ENCODE data around the gene CACNA1G.

CACNA1G gene

GRCh38 chr17:50624321-50624934 lies 63.9 kb downstream of the CACNA1G start:
- Histone ChIP-seq H3F3A (ENCODE audit: insufficient read depth, low read length) (no peaks in the 10 kb centered on the region), H3K79me2 (ENCODE audit: insufficient read depth, low read length) (no peaks in the 10 kb centered on the region), H3K4me1 (ENCODE audit: insufficient read depth, low read length, severe bottlenecking) (no peaks in the 10 kb centered on the region), H3K4me3 (ENCODE audit: low read depth, low read length, poor library complexity, severe bottlenecking) (no peak overlapping the region), H3K9ac (ENCODE audit: low read length) (no peak overlapping the region), H3K27me3 (ENCODE audit: insufficient read depth, low read length) (peaks cover 10% of the 10 kb centered on the region), H3K9me3 (ENCODE audit: low read length) (no peaks in the 10 kb centered on the region), H3K4me2 (ENCODE audit: low read length) (no peak overlapping the region), H2AFZ (ENCODE audit: low read length) (no peak overlapping the region), H4K20me1 (ENCODE audit: insufficient read depth, low read length) (no peaks in the 10 kb centered on the region), H3K36me3 (ENCODE audit: insufficient read depth, low read length) (no peaks in the 10 kb centered on the region), H3K27ac (ENCODE audit: low read depth, low read length, poor library complexity, severe bottlenecking) (no peak overlapping the region), H3K9me2 (ENCODE audit: low read depth, low read length) (no peaks in the 10 kb centered on the region)
- TF ChIP-seq CTCF (IDR thresholded peaks at IDR 0.05; ENCODE audit: low read length) (no peak), EZH2 (IDR thresholded peaks at IDR 0.05; ENCODE audit: borderline replicate concordance, low read length) (no peak)

- no peaks in the 10 kb centered on the region for H3F3A ChIP-seq (ENCODE audit: insufficient read depth, low read length)
- no peak overlapping the region for H3K27ac ChIP-seq (ENCODE audit: low read depth, low read length, poor library complexity, severe bottlenecking)
- H3K4me2 ChIP-seq (ENCODE audit: low read length), result no peak overlapping the region
- H3K4me1 ChIP-seq (ENCODE audit: insufficient read depth, low read length, severe bottlenecking), result no peaks in the 10 kb centered on the region
- TF ChIP-seq CTCF (IDR thresholded peaks at IDR 0.05; ENCODE audit: low read length) (no peak), EZH2 (IDR thresholded peaks at IDR 0.05; ENCODE audit: borderline replicate concordance, low read length) (no peak)
- H3K9ac ChIP-seq (ENCODE audit: low read length), result no peak overlapping the region
- no peaks in the 10 kb centered on the region for H3K9me2 ChIP-seq (ENCODE audit: low read depth, low read length)
- no peak overlapping the region for H3K4me3 ChIP-seq (ENCODE audit: low read depth, low read length, poor library complexity, severe bottlenecking)
- H3K36me3 ChIP-seq (ENCODE audit: insufficient read depth, low read length), result no peaks in the 10 kb centered on the region
- no peaks in the 10 kb centered on the region for H3K9me3 ChIP-seq (ENCODE audit: low read length)
- no peaks in the 10 kb centered on the region for H4K20me1 ChIP-seq (ENCODE audit: insufficient read depth, low read length)
- no peaks in the 10 kb centered on the region for H3K79me2 ChIP-seq (ENCODE audit: insufficient read depth, low read length)
- no peak overlapping the region for H2AFZ ChIP-seq (ENCODE audit: low read length)
- peaks cover 10% of the 10 kb centered on the region for H3K27me3 ChIP-seq (ENCODE audit: insufficient read depth, low read length)
These were observed 64.7 kb downstream of the CACNA1G start for GRCh38 chr17:50625032-50625871.

GRCh38 chr17:50626037-50626574 lies 65.6 kb downstream of the CACNA1G start:
- Histone ChIP-seq H3K27ac (ENCODE audit: low read depth, low read length, poor library complexity, severe bottlenecking) (no peak overlapping the region), H3K9me2 (ENCODE audit: low read depth, low read length) (no peaks in the 10 kb centered on the region), H2AFZ (ENCODE audit: low read length) (no peak overlapping the region), H3K27me3 (ENCODE audit: insufficient read depth, low read length) (peaks cover 10% of the 10 kb centered on the region), H3K4me1 (ENCODE audit: insufficient read depth, low read length, severe bottlenecking) (no peaks in the 10 kb centered on the region), H4K20me1 (ENCODE audit: insufficient read depth, low read length) (no peaks in the 10 kb centered on the region), H3K36me3 (ENCODE audit: insufficient read depth, low read length) (no peaks in the 10 kb centered on the region), H3F3A (ENCODE audit: insufficient read depth, low read length) (no peaks in the 10 kb centered on the region), H3K4me2 (ENCODE audit: low read length) (no peak overlapping the region), H3K79me2 (ENCODE audit: insufficient read depth, low read length) (no peaks in the 10 kb centered on the region), H3K9me3 (ENCODE audit: low read length) (no peaks in the 10 kb centered on the region), H3K9ac (ENCODE audit: low read length) (no peak overlapping the region), H3K4me3 (ENCODE audit: low read depth, low read length, poor library complexity, severe bottlenecking) (no peak overlapping the region)
- no peak for TF ChIP-seq EZH2 (IDR thresholded peaks at IDR 0.05; ENCODE audit: borderline replicate concordance, low read length)
- peak; percentile 67 for TF ChIP-seq CTCF (IDR thresholded peaks at IDR 0.05; ENCODE audit: low read length)
